HG02973 (cell line): Measurements from ENCODE around the gene FOXD1.

Experiments used
- ATAC-seq: cut with Tn5 transposase; IDR thresholded peaks from one replicate; pipeline ENCODE4 v1.9.1; 2021; ENCODE audit warnings: moderate library complexity; ENCODE audit not compliant: unreplicated experiment

The FOXD1 gene

GRCh38 chr5:73441378-73441777, 7.2 kb downstream of the FOXD1 start:
- ATAC-seq: no peak

- ATAC-seq: no peak
These were observed 8.3 kb downstream of the FOXD1 start for GRCh38 chr5:73440262-73440661.

GRCh38 chr5:73438645-73439470, 9.7 kb downstream of the FOXD1 start:
- no peak for ATAC-seq

- ATAC-seq: no peak
These were observed 10.6 kb downstream of the FOXD1 start for GRCh38 chr5:73437777-73438644.

GRCh38 chr5:73437101-73437776, 11.3 kb downstream of the FOXD1 start:
- no peak for ATAC-seq

- no peak for ATAC-seq
These were observed 12.0 kb downstream of the FOXD1 start for GRCh38 chr5:73436535-73437100.

GRCh38 chr5:73435759-73436534, 12.6 kb downstream of the FOXD1 start:
- no peak for ATAC-seq

GRCh38 chr5:73434907-73435306, 13.7 kb downstream of the FOXD1 start:
- ATAC-seq: no peak

GRCh38 chr5:73434461-73434860, 14.1 kb downstream of the FOXD1 start:
- ATAC-seq: no peak

- ATAC-seq: no peak
These were observed 14.6 kb downstream of the FOXD1 start for GRCh38 chr5:73433982-73434342.

GRCh38 chr5:73433272-73433981, 15.2 kb downstream of the FOXD1 start:
- ATAC-seq: no peak

- no peak for ATAC-seq
These were observed 17.2 kb downstream of the FOXD1 start for GRCh38 chr5:73431204-73431851.

GRCh38 chr5:73426034-73426433, 22.5 kb downstream of the FOXD1 start:
- no peak for ATAC-seq

GRCh38 chr5:73424556-73424977, 24.0 kb downstream of the FOXD1 start:
- ATAC-seq: no peak

- no peak for ATAC-seq
These were observed 26.4 kb downstream of the FOXD1 start for GRCh38 chr5:73422164-73422563.

GRCh38 chr5:73420666-73421065, 27.9 kb downstream of the FOXD1 start:
- ATAC-seq: no peak

- ATAC-seq: no peak
These were observed 28.8 kb downstream of the FOXD1 start for GRCh38 chr5:73419465-73420390.

GRCh38 chr5:73419117-73419464, 29.5 kb downstream of the FOXD1 start:
- no peak for ATAC-seq
